Heart right ventricle (tissue), 16 donors: ENCODE measurements around the gene SOX11. TPM values are rescaled to one million over a fixed set of nuclear protein-coding genes. Genes with fewer than 3 reads are reported as not detected.

Source experiments
- ATAC-seq, 8 donors: fragments of 200-7000 bp; cut with Tn5 transposase; one replicate each; pipeline ENCODE4 v1.9.1; 2020; ENCODE audit warnings: mild to moderate bottlenecking in 8 of 8, moderate library complexity in 8 of 8, moderate number of reproducible peaks in 1 of 8
- DNase-seq, 2 donors: peaks; one replicate each; pipeline ENCODE4 v3.0.0-alpha.2; 2020
- H3K27ac ChIP-seq, 10 donors: fragments of 200-600 bp; sonication (generic) in 2 of 10; one replicate each; pipeline versions ENCODE4 v1.5.0 to v1.8.0; 2020 to 2022; ENCODE audit warnings: mild to moderate bottlenecking in 3 of 10
- H3K27me3 ChIP-seq, 7 donors: fragments of 200-600 bp; one replicate each; pipeline ENCODE4 v1.8.0; 2021 to 2022; ENCODE audit warnings: mild to moderate bottlenecking in 2 of 7
- H3K36me3 ChIP-seq, 9 donors: fragments of 200-600 bp; sonication (generic) in 1 of 9; one replicate each; pipeline versions ENCODE4 v1.5.0 to v1.8.0; 2020 to 2022; ENCODE audit warnings: mild to moderate bottlenecking in 2 of 9
- H3K4me1 ChIP-seq, 9 donors: fragments of 200-600 bp; sonication (generic) in 1 of 9; one replicate each; pipeline versions ENCODE4 v1.5.0 to v1.8.0; 2020 to 2022; ENCODE audit warnings: mild to moderate bottlenecking in 4 of 9
- H3K4me3 ChIP-seq, 10 donors: fragments of 200-600 bp; sonication (generic) in 2 of 10; one replicate each; pipeline versions ENCODE4 v1.5.0 to v1.8.0; 2020 to 2022; ENCODE audit warnings: mild to moderate bottlenecking in 7 of 10, moderate library complexity in 2 of 10
- H3K9me3 ChIP-seq, 11 donors: fragments of 200-600 bp in 10 of 11; sonication (generic) in 2 of 11; one replicate each; pipeline versions ENCODE4 v1.5.0 to v1.8.0; 2013 to 2022; ENCODE audit warnings: mild to moderate bottlenecking in 2 of 11, control low read depth in 1 of 11, moderate library complexity in 1 of 11
- CTCF ChIP-seq, 9 donors: fragments of 200-600 bp; sonication (generic) in 2 of 9; IDR thresholded peaks; one replicate each; pipeline versions ENCODE4 v1.5.0 to v1.8.0; 2021 to 2022; ENCODE audit warnings: antibody characterized with exemption in 9 of 9, mild to moderate bottlenecking in 5 of 9, moderate library complexity in 1 of 9
- WGBS, 2 donors: extraction: QIAGEN DNeasy Blood & Tissue Kit; methylation state at CpG; one replicate each; pipeline ENCODE4 v1.1.7; 2013; ENCODE audit warnings: inconsistent platforms in 1 of 2; 5-methylcytosine and 5-hydroxymethylcytosine counted together
- intact Hi-C, 10 donors: fragments of 100-400 bp; cut with DNase I; formaldehyde crosslinking; loops; one replicate each; pipeline versions ENCODE4 v1.11.1 to v1.14.2; 2022
- polyA plus RNA-seq, 2 donors: library from polyadenylated mRNA; stranded (reverse); fragments of 200-250 nt; gene quantifications; one replicate each; pipeline ENCODE4 v1.2.3, GENCODE V29; 2013
- total RNA-seq, 10 donors: library from RNA; stranded (reverse); fragmentation: NEBNext Ultra II Directional in 3 of 10; extraction: Animal tissue kit (Norgen Biotek cat#: 25700) in 3 of 10; gene quantifications; one replicate each; pipeline versions ENCODE4 v1.2.1 to v1.2.4, GENCODE V29; 2021 to 2023
- donor health status: Arrhythmogenic right ventricular cardiomyopathy.
- donor health status: ischemic (EF 13 %, LVEDD 7.1; RV severe dilation, severe dysfunction).
- donor health status: healthy with polysubstance abuse.
- donor health status: DM: no; HTN: yes; CAD: no.
- donor health status: DM: no; HTN: no; CAD: no.
- donor health status: ischemic (EF 25% LVEDD 6.9; RV normal size, moderate dysfunction).
- donor health status: ischemic (EF 25% LVEDD 5.7; RV mildly dilated, moderate dysfunction).
- donor health status: healthy.
- donor health status: DM: yes; HTN: yes; CAD: no.
- donor health status: Ischemic cardiomyopathy.
- donor health status: ischemic (EF 35%, LVEDD 5.7; RV mildly dilated, moderate dysfunction).
- donor health status: nonischemic (EF 11% LVEDD 7.7; RV severe dilation, severe dysfunction).
- donor health status: DM: yes; HTN: yes; CAD: no.
- donor health status: PGD.
- donor health status: ischemic (EF 29% LVEDD 5.4; RV normal size, mild dysfunction).
- donor health status: nonischemic (EF 23%, LVEDD 6.1; RV moderate dilation, normal function).

SOX11 gene
- total and polyA plus RNA-seq, 12 donors, result 0.25 to 5.8 (median 1.3) TPM

GRCh38 chr2:5741242-5741641, 49.1 kb downstream of the SOX11 start:
- no peaks in the 10 kb centered on the region for H3K4me1 ChIP-seq
- DNase-seq (no peak), ATAC-seq (no peak)
- H3K4me3 ChIP-seq, result no peak overlapping the region
- peaks cover 0 to 10% (median 0%) of the 10 kb centered on the region in 7 donors for H3K27me3 ChIP-seq
- H3K27ac ChIP-seq, result no peak overlapping the region
- 89 to 93% methylated on average over 5 of the region's 5 CpGs for WGBS, 2 donors
- H3K9me3 ChIP-seq, result no peaks in the 10 kb centered on the region
- no peak for TF ChIP-seq CTCF (IDR thresholded peaks at IDR 0.05)
- intact Hi-C loops, result no loop called here
- H3K36me3 ChIP-seq, result no peaks in the 10 kb centered on the region

- TF ChIP-seq CTCF (IDR thresholded peaks at IDR 0.05), result no peak
- no peak overlapping the region for H3K4me3 ChIP-seq
- H3K9me3 ChIP-seq, result no peaks in the 10 kb centered on the region
- 51 to 55% methylated on average over 6 of the region's 6 CpGs for WGBS, 2 donors
- DNase-seq (no peak), ATAC-seq (no peak)
- H3K36me3 ChIP-seq, result no peaks in the 10 kb centered on the region
- H3K27me3 ChIP-seq, result peaks cover 0 to 10% (median 0%) of the 10 kb centered on the region in 7 donors
- intact Hi-C loops, result no loop called here
- H3K4me1 ChIP-seq, result no peaks in the 10 kb centered on the region
- H3K27ac ChIP-seq, result no peak overlapping the region
Measured at GRCh38 chr2:5742126-5742525, 49.9 kb downstream of the SOX11 start.

- H3K9me3 ChIP-seq, result no peaks in the 10 kb centered on the region
- DNase-seq (no peak), ATAC-seq (no peak)
- 87 to 95% methylated on average over 2 of the region's 2 CpGs for WGBS, 2 donors
- intact Hi-C loops, result no loop called here
- H3K4me1 ChIP-seq, result peaks cover 0 to 4% (median 0%) of the 10 kb centered on the region in 9 donors
- H3K27ac ChIP-seq, result no peak overlapping the region
- no peak overlapping the region for H3K4me3 ChIP-seq
- TF ChIP-seq CTCF (IDR thresholded peaks at IDR 0.05), result no peak
- H3K27me3 ChIP-seq, result no peaks in the 10 kb centered on the region
- no peaks in the 10 kb centered on the region for H3K36me3 ChIP-seq
Measured at GRCh38 chr2:5748391-5748790, 56.2 kb downstream of the SOX11 start.

GRCh38 chr2:5748946-5749345, 56.8 kb downstream of the SOX11 start:
- intact Hi-C loops, result no loop called here
- H3K27ac ChIP-seq, result no peak overlapping the region
- TF ChIP-seq CTCF (IDR thresholded peaks at IDR 0.05), result no peak
- no peak overlapping the region for H3K4me3 ChIP-seq
- H3K9me3 ChIP-seq, result no peaks in the 10 kb centered on the region
- DNase-seq (no peak), ATAC-seq (no peak)
- 76 to 79% methylated on average over 4 of the region's 4 CpGs for WGBS, 2 donors
- peaks cover 0 to 4% (median 0%) of the 10 kb centered on the region in 9 donors for H3K4me1 ChIP-seq
- H3K36me3 ChIP-seq, result no peaks in the 10 kb centered on the region
- H3K27me3 ChIP-seq, result no peaks in the 10 kb centered on the region
